Activated T-cell treated with anti-CD3 and anti-CD28 coated beads for 48 hours (primary cell): ENCODE results near the gene SPATA6.
"Not testable (repeated sequence)": the region's sequence is repeated elsewhere in the genome, so short reads cannot be mapped to it uniquely, and the experiment has no call there.

Source experiments
- DNase-seq: peaks from one replicate; pipeline ENCODE4 v3.0.0-alpha.2; 2020; ENCODE audit warnings: low read depth

Gene SPATA6

DNA sequence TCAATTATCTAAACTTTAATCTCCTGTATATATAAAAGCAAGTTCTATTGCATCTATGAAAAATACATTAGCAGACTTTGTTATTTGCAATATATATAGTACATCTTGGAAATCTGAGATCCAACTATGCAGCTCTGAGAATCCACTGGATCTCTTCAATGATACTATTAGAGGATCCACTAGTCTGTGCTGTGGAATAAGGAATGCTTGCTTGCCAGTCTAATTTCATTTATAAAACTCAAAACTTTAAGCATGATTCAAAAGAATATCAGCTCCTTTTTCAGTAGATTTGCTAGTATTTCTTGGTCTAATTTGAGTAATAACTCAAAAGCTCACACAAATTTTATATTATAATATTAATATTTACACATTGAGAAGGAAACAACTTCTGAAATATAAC, 115.1 kb downstream of the SPATA6 start:
- DNase-seq = no peak

- DNase-seq = no peak
Measured at GRCh38 chr1:48344373-48344772, 127.6 kb downstream of the SPATA6 start.

DNA sequence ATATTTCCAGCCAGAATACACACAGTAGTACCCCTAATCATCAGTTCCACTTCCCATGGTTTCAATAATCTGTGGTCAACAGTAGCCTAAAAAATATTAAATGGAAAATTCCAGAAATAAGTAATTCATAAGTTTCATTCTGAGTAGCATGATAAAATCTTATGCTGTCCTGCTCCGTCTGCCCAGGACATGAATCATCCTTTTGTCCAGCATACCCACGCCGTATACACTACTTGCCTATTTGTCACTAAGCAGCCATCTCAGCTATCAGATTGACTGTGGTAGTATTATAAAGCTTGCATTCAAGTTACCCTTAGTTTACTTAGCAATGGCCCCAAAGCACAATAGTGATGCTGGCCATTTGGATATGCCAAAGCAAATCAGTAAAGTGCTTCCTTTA, 130.8 kb downstream of the SPATA6 start:
- no peak for DNase-seq

DNA sequence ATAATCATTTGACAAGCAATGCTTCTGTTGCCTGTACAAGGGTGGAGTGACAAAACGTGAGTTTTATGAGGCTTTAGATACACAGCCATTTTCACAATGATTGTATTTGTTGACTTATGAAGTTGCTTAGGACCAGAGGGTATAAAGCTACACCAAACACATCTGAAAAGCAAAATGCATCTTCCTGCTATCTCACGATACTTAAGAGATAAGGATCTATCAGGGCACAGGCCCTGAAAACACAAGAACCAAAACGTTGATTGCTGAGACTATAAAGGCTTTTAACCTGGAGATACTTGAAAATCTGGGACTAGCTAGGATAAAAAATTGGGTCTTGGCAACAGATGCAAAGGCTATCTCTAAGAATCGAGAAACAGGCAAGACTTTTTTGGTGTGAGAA, 133.7 kb downstream of the SPATA6 start:
- no peak for DNase-seq

GRCh38 chr1:48333316-48333715, 138.7 kb downstream of the SPATA6 start:
- DNase-seq = no peak

GRCh38 chr1:48332115-48332514, 139.9 kb downstream of the SPATA6 start:
- DNase-seq = no peak

DNA sequence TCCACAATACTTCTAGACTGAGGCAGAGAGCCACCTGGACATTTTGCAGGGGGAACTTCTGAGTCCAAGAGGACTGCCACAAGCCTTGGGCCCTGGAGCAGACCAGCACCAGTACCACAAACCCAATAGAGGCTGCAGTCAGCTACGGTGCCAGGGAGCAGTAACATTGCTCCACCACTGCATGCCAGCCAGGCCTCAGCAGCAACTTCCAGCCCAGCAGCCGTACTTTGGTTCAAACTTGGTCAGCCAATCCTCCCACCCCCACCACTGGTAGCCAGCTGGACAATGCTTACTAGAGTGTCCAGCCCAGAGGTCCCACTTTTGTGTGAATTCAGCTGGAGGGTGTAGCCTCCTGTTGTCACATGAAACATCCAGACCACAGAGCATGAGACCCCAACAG, 142.1 kb downstream of the SPATA6 start:
- DNase-seq = no peak

GRCh38 chr1:48329486-48329885, 142.5 kb downstream of the SPATA6 start:
- no peak for DNase-seq

GRCh38 chr1:48311829-48312228, 160.2 kb downstream of the SPATA6 start:
- not testable (repeated sequence) for DNase-seq

- no peak for DNase-seq
Measured at GRCh38 chr1:48309564-48310082, 162.4 kb downstream of the SPATA6 start.

DNA sequence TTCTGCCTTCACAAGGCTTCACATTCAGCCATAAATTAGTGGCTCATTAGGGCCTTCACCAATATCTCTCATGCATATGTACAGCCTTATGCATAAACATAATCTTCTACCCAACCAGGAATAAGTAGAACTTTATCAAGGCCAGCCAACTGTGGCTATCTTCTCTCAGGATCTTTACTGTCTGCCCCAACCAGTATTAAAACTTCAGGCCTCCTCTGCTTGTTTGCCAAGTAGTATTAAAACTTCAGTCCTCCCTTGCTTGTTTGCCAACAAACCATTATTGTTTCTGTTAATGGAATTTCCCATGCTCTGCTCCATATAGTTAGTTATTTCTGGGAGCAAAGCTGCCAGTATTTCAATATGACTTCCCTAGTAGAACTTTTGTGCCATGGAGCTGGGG, 169.4 kb downstream of the SPATA6 start:
- DNase-seq = no peak

DNA sequence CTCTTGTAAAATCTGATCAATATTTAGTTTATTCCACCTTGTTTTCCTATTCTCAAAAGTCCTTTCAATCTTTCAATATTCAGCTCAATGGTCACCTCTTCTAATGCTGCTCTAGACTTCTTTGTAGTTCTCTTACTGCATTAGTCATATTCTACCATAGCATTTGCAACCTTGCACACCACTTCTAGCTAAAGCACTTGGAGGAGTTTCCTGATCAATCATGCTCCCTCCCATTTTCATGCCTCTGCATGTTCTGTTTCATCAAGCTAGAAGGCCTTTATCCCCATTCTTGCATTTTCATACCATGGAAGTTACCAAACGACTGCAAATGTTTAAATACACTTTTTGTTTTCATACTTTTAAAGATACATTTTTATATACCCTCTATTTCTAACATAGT, 177.3 kb downstream of the SPATA6 start:
- DNase-seq = no peak

DNA sequence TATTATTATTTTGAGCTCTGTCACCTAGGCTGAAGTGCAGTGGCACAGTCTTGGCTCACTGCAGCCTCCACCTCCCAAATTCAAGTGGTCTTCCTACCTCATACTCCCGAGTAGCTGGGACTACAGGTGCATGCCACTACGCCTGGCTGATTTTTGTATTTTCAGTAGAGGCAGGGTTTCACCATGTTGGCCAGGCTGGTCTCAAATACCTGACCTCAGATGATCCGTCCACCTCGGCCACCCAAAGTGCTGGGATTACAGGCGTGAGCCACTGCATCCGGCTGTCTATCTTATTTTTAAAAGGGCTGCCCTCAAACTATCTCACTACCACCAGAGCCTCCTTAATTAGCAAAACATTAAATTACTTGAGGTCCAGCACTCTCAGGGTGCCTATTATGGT, 177.9 kb downstream of the SPATA6 start:
- DNase-seq = not testable (repeated sequence)

DNA sequence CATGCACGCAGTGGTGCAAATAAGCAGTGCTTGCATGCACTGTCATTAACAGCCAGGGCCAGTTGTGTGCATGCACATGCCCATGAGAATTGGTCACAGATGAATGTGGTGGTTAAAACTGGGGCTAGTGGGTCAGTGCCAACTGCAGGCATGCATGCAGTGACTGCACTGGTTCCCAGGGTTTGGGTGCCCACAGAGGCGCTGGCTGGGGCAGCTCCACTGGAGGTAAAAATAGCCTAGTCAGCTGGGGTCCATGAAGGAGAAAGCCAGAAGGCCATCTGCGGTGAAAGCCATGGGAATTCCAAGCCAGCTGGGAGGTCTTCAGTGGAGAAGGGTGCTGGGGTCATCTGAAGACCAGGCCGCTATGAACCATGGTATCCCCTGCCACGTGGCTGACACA, 179.3 kb downstream of the SPATA6 start:
- DNase-seq = no peak

GRCh38 chr1:48291421-48291820, 180.6 kb downstream of the SPATA6 start:
- DNase-seq = no peak

GRCh38 chr1:48285525-48285924, 186.5 kb downstream of the SPATA6 start:
- DNase-seq = no peak

- DNase-seq = not testable (repeated sequence)
Measured at GRCh38 chr1:48284696-48285420, 187.1 kb downstream of the SPATA6 start.

GRCh38 chr1:48282329-48282728, 189.7 kb downstream of the SPATA6 start:
- not testable (repeated sequence) for DNase-seq

GRCh38 chr1:48277437-48277836, 194.6 kb downstream of the SPATA6 start:
- not testable (repeated sequence) for DNase-seq

GRCh38 chr1:48266576-48266975, 205.4 kb downstream of the SPATA6 start:
- DNase-seq = no peak

GRCh38 chr1:48263041-48263440, 209.0 kb downstream of the SPATA6 start:
- DNase-seq = no peak

GRCh38 chr1:48261881-48262400, 210.1 kb downstream of the SPATA6 start:
- no peak for DNase-seq

DNA sequence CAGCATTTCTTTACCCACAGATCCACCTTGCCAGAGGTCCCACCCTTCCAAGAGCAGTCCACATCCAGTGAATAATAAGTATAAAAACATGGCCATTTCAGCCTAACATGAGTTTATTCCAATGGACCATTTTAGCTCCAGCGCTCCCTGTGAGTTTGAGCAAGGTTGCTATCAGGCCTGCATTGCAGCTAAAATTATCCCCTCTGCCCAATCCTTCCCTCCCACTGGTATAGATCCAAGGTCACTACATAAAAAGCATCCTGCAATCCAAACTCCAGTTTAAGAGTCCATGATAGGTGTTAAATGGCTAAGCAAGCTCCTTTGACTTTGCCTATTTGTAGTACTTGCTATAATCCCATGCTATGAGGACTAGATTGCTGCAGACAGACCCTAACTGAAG, 213.9 kb downstream of the SPATA6 start:
- no peak for DNase-seq

DNA sequence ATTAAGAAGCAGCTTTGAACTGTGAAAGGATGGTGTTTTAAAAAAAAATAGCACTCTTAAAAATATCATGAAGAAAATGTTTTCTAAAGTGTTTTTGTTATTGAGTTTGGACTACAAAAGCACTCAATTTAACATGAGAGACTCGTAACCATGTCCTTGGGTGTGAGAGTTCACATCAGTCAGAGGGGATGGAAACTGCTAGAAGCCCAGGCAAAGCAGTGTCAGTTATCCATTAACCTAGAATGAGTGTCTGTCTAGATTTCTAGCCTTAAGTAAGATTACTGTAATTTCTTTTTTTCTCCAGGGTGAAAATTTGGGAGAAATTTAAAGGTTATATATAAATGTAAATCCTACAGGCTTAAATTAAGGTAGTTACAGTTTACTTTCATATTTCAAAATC, 217.8 kb downstream of the SPATA6 start:
- no peak for DNase-seq
